Measurements from ENCODE around the gene CNKSR1.

CNKSR1 gene

DNA sequence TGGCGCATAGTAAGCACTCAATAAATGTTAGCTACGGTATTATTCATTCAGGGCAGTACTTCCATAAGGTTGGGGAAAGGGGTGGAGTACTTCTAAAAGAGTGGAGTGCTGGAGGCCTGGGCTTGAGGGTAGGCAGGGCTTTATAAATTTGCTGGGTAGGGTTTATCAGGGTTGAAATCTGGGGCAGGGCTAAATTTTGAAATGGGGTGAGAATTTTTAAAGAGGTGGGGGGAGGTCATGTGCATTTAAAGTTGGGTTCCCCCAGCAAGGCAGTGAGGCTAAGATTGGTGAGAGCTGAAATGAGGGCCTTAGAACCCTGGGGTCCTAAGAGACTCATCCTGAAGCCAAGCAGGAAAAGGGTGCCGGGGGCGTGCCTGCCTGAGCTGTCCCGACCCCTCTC, 23.1 kb downstream of the CNKSR1 start:
- no peak for DNase-seq (ENCODE audit: low read depth)
- TF ChIP-seq, protein P1, sequence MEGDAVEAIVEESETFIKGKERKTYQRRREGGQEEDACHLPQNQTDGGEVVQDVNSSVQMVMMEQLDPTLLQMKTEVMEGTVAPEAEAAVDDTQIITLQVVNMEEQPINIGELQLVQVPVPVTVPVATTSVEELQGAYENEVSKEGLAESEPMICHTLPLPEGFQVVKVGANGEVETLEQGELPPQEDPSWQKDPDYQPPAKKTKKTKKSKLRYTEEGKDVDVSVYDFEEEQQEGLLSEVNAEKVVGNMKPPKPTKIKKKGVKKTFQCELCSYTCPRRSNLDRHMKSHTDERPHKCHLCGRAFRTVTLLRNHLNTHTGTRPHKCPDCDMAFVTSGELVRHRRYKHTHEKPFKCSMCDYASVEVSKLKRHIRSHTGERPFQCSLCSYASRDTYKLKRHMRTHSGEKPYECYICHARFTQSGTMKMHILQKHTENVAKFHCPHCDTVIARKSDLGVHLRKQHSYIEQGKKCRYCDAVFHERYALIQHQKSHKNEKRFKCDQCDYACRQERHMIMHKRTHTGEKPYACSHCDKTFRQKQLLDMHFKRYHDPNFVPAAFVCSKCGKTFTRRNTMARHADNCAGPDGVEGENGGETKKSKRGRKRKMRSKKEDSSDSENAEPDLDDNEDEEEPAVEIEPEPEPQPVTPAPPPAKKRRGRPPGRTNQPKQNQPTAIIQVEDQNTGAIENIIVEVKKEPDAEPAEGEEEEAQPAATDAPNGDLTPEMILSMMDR (conservative IDR thresholded peaks at IDR 0.05; ENCODE audit: low read length): no peak
- H3K4me3 ChIP-seq (ENCODE audit: low read length): no peak overlapping the region

DNA sequence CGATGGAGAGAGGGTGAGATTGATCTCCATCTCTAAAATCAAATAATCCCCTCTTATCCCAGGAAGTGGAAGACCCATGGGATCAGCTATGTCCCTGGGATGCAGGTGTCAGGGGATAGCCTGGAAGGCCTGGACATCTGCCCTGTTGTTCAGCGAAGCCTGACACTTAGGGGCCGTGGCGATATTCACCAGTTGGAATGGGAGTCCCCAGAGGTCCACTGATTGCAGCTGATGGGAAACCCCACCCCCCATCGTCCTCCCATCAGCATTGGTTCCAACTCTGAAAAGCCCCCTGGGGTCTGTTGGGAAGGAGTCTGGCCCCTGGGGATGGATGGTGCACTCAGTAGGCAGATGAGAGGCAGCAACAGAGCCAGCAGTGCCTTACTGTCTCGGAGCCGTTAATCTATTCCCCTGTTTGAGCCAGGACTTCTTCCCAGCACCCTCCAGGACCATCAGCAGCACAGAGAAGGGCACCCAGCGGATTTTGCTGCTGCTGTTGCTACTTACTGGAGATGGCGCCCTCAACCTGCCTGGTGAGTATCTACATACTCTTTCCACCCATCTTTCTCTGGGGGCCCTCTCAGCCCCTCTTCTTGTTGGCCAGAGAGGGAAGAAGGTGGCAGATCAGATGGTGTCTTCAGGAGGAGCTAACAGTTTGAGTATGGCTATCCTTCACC, 26.5 kb downstream of the CNKSR1 start:
- H3K4me3 ChIP-seq (ENCODE audit: low read length): no peak overlapping the region
- DNase-seq (ENCODE audit: low read depth): no peak
- TF ChIP-seq, protein P1 (conservative IDR thresholded peaks at IDR 0.05; ENCODE audit: low read length): no peak

DNA sequence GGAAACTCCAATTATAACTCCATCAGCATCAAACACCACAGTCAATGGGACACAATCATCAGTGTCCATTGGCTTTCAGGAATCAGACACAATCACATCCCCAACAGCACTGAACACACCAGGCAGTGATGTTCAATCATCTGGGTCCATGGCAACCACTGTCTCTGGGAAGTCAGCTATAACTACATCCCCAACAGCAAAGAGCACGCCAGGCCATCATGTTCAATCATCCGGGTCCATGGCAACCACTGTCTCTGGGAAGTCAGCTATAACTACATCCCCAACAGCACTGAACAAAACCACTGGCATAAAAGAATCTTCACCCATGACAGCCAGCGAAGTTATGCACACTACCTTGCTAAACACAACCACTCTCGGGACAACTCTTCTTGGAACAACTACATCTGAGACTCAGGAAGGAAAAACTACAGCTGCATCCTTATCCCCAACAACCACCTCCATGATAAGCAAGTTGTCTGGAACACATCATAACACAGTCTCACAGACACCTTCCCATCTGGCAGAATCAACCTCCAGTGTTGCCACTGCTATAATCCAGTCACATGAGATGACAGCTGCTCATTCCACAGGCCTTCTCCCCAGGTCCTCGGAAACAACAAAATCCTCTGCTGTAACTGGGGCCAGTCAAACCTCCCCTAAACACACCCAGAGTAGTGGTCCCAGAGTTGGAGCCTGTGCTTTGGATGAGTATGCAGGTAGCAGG, 33.0 kb downstream of the CNKSR1 start:
- no peak for DNase-seq (ENCODE audit: low read depth)
- TF ChIP-seq, protein P1 (conservative IDR thresholded peaks at IDR 0.05; ENCODE audit: low read length): no peak
- no peak overlapping the region for H3K4me3 ChIP-seq (ENCODE audit: low read length)

DNA sequence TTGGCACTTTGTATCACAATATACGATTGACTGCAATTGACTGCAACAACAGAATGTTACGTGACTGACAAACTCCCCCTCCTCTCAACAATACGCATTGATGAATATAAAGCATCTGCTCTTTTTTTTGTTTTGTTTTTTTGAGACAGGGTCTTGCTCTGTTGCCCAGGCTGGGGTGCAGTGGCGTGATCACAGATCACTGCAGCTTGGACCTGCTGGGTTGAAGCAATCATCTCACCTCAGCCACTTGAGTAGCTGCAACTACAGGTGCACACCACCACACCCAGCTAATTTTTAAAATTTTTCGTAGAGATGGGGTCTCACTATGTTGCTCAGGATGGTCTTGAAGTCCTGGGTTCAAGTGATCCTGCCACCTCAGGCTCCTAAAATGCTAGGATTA, 35.4 kb downstream of the CNKSR1 start:
- H3K4me3 ChIP-seq (ENCODE audit: low read length): no peak overlapping the region
- TF ChIP-seq, protein P1 (conservative IDR thresholded peaks at IDR 0.05; ENCODE audit: low read length): no peak
- no peak for DNase-seq (ENCODE audit: low read depth)

DNA sequence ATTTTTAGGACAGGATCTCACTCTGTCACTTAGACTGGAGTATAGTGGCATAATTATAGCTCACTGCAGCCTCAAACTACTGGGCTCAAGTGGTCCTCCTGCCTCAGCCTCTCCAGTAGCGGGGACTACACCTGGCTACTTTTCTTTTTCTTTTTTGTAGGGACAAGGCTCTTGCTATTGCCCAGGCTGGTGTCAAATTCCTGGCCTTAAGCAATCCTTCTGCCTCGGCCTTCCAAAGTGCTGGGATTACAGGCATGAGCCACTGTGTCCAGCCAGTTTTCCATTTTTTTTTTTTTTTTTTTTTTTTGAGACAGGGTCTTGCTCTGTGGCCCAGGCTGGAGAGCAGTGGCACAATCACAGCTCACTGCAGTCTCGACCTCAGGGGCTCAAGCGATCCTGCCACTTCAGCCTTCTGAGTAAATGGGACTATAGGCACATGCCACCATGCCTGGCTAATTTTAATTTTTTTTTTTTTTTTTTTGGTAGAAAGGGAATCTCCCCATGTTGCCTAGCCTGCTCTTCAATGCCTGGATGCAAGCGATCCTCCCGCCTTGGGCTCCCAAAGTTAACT, 36.1 kb downstream of the CNKSR1 start:
- no peak overlapping the region for H3K4me3 ChIP-seq (ENCODE audit: low read length)
- DNase-seq (ENCODE audit: low read depth): no peak
- TF ChIP-seq, protein P1 (conservative IDR thresholded peaks at IDR 0.05; ENCODE audit: low read length): no peak

DNA sequence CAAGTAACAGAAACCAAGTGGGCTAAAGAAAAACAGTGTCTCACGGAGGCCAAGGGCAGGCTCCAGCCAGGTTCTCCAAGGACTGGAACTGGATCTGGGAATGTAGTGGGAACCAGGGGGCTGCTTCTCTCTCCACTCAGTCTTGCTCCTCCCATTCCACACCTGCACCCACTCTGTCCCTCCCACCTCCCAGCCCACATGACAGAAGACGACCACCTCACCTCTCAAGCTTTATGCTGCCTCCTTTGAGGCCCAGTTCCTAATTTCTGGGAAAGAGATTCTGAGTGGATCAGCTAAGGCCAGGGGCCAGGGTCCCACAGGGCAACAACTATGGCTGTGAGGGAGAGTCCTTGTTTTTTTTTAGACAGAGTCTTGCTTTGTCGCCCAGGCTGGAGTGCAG, 38.0 kb downstream of the CNKSR1 start:
- no peak overlapping the region for H3K4me3 ChIP-seq (ENCODE audit: low read length)
- TF ChIP-seq, protein P1 (conservative IDR thresholded peaks at IDR 0.05; ENCODE audit: low read length): no peak
- no peak for DNase-seq (ENCODE audit: low read depth)

Measured in AG10803 (cell line).